Breast epithelium (tissue), 4 donors: ENCODE measurements around the gene GLI1. TPM values are rescaled to one million over a fixed set of nuclear protein-coding genes. Genes with fewer than 3 reads are reported as not detected.

Experiments used
- DNase-seq, 2 donors: peaks; one replicate each; pipeline ENCODE4 v3.0.0-alpha.2; 2019; ENCODE audit warnings: low spot score in 2 of 2
- H3K27ac ChIP-seq, 2 donors: fragments of 200-600 bp; sonication (generic) in 1 of 2; one replicate each; pipeline ENCODE4 v1.5.1; 2016 to 2019; ENCODE audit warnings: mild to moderate bottlenecking in 1 of 2
- H3K27me3 ChIP-seq, 2 donors: fragments of 200-600 bp; sonication (generic) in 1 of 2; one replicate each; pipeline versions ENCODE4 v1.5.1 to v1.6.0; 2017 to 2019; ENCODE audit warnings: control low read depth in 1 of 2, mild to moderate bottlenecking in 1 of 2
- H3K36me3 ChIP-seq: fragments of 200-600 bp; one replicate; pipeline ENCODE4 v1.5.1; 2019
- H3K4me1 ChIP-seq, 2 donors: fragments of 200-600 bp; sonication (generic); one replicate each; pipeline ENCODE4 v1.5.1; 2016 to 2019; ENCODE audit warnings: control low read depth in 1 of 2
- H3K4me3 ChIP-seq, 3 donors: fragments of 200-600 bp; sonication (generic); 1 replicate in 2 of 3; 2 replicates in 1 of 3; pipeline ENCODE4 v1.5.1; 2016 to 2019; ENCODE audit warnings: mild to moderate bottlenecking in 3 of 3, moderate library complexity in 2 of 3
- H3K9me3 ChIP-seq, 2 donors: fragments of 200-600 bp; sonication (generic) in 1 of 2; one replicate each; pipeline ENCODE4 v1.5.1; 2016 to 2019; ENCODE audit warnings: control low read depth in 1 of 2
- POLR2A ChIP-seq: fragments of 450-650 bp; IDR thresholded peaks from one replicate; pipeline ENCODE4 v1.6.1; 2016; ENCODE audit warnings: antibody characterized with exemption, mild to moderate bottlenecking, moderate library complexity
- POLR2AphosphoS5 ChIP-seq, 3 donors: sonication (generic); formaldehyde crosslinking; IDR thresholded peaks; one replicate each; pipeline ENCODE4 v1.6.1; 2017; ENCODE audit warnings: antibody characterized with exemption in 3 of 3
- intact Hi-C: fragments of 100-400 bp; cut with DNase I; formaldehyde crosslinking; loops from one replicate; pipeline ENCODE4 v1.15.1; 2023; ENCODE audit warnings: low total_unique reads
- total RNA-seq, 3 donors: library from RNA; depleted of rRNA; stranded (reverse); fragments of >200 nt; gene quantifications; one replicate each; pipeline ENCODE4 v1.1.0, GENCODE V29; 2016
- TF ChIP-seq, protein P1 (sequence below), 3 donors: fragments of 450-650 bp; IDR thresholded peaks; one replicate each; pipeline ENCODE4 v1.5.1; 2016 to 2017; ENCODE audit warnings: antibody characterized with exemption in 3 of 3, mild to moderate bottlenecking in 3 of 3, moderate library complexity in 3 of 3

GLI1 gene
- total RNA-seq, 3 donors from 2014 or later: 0.66 to 2.1 (median 1.2) TPM

DNA sequence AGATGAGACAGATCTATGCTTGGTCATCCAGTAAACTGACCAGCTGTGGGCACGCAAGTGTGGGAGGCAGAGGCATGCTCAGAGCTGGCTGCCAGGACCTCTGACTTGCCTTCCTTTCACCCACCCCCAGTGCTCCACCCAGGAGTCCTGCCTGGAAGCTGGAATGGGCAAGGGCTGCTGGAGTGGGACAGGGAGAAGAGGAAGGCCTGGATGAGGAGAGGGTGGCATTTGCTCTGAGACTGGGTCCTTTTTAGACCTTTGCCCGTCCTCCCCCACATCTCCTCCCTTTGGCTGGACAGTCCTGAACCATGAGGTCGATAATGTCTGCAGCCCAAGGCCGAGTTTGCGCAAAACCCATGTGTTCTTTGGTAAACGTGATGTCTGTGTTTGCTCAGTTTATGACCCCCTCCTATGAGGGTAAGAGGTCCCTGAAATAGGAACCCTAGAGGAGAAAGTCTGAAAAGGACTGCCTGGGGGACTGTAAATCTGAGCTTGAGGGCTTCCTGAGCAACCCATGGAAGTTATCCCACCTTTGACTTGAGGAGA lies 8.3 kb upstream of the GLI1 start:
- Histone ChIP-seq H3K4me1 (no peaks in the 10 kb centered on the region), H3K27ac (no peak overlapping the region), H3K4me3 (no peak overlapping the region), H3K9me3 (no peaks in the 10 kb centered on the region), H3K27me3 (no peaks in the 10 kb centered on the region), H3K36me3 (no peaks in the 10 kb centered on the region)
- no peak for DNase-seq
- intact Hi-C loops: no loop called here
- TF ChIP-seq POLR2A (no peak), POLR2AphosphoS5 (IDR thresholded peaks at IDR 0.05) (no peak)
- TF ChIP-seq, protein P1, sequence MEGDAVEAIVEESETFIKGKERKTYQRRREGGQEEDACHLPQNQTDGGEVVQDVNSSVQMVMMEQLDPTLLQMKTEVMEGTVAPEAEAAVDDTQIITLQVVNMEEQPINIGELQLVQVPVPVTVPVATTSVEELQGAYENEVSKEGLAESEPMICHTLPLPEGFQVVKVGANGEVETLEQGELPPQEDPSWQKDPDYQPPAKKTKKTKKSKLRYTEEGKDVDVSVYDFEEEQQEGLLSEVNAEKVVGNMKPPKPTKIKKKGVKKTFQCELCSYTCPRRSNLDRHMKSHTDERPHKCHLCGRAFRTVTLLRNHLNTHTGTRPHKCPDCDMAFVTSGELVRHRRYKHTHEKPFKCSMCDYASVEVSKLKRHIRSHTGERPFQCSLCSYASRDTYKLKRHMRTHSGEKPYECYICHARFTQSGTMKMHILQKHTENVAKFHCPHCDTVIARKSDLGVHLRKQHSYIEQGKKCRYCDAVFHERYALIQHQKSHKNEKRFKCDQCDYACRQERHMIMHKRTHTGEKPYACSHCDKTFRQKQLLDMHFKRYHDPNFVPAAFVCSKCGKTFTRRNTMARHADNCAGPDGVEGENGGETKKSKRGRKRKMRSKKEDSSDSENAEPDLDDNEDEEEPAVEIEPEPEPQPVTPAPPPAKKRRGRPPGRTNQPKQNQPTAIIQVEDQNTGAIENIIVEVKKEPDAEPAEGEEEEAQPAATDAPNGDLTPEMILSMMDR (IDR thresholded peaks at IDR 0.05): no peak

DNA sequence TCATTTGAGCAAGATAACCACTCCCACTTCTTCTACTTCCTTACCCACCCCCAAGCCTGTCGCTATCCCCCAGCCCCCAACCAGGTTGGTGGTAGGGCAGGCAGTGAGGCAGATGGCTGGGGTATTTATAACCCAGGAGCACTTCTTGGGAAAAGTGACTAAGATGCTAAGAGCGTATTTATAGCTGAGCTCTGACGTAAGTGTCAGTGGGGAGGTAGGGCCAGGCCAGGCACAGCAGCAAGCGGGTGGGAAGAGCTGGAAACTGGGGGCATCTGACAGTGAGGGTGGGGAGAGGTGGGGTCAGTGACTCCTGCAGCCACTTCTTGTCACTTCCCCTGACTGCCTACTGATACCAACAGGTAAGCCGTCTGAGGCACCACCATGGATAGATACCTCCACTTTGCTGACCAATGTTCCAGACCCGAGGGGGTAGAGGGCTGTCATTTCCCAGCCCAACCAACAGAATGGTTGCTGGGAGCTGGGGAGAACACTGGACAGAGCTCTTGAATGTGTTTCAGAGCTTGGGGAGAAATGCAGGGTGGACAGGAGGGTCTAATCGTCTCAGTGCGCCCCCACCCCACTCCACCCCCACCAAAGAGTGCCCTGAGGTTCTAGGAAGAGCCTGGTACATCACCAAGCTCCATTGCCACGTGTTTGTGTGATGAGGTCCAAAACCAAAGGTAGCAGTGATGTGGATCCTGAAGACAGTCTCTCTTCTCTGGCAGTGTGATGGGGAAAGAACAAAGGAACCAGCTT lies 7.2 kb upstream of the GLI1 start:
- TF ChIP-seq, protein P1 (IDR thresholded peaks at IDR 0.05): no peak
- TF ChIP-seq POLR2A (no peak), POLR2AphosphoS5 (IDR thresholded peaks at IDR 0.05) (no peak)
- intact Hi-C loops: no loop called here
- H3K4me1 ChIP-seq: no peaks in the 10 kb centered on the region
- DNase-seq: no peak
- H3K27ac ChIP-seq: peak overlapping the region in 1 of 2 donors; percentile 28
- H3K36me3 ChIP-seq: no peaks in the 10 kb centered on the region
- no peaks in the 10 kb centered on the region for H3K9me3 ChIP-seq
- H3K4me3 ChIP-seq: no peak overlapping the region
- H3K27me3 ChIP-seq: no peaks in the 10 kb centered on the region

DNA sequence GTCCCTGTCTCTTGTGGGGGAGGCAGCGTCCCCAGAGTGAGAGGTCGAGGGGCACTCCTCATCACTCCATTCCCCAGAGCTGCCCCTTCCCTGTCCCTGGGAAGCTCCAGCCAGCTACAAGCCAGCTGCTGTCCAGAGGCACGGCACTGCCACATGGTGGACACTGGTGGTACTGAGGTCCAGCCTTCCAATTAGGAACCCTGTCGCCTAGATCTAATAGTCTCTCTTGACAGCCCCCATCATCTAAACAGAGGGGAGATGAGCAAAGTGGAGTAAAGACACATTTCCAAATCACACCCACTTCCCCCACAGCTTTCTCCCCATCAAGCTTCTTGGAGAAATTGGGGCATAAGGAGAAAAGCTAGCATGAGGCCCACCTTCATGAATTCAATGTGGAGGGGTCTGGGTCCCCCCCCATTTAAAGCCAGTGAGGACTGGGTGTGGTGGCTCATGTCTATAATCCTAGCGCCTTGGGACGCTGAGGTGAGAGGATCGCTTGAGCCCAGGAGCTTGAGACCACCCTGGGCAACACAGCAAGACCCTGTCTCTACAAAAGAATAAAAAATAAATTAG lies 6.6 kb upstream of the GLI1 start:
- H3K27me3 ChIP-seq: no peaks in the 10 kb centered on the region
- no peak overlapping the region for H3K27ac ChIP-seq

GRCh38 chr12:57454213-57454565 lies 5.4 kb upstream of the GLI1 start:
- intact Hi-C loops: no loop called here
- H3K27me3 ChIP-seq: no peaks in the 10 kb centered on the region

More for the DNA sequence above, 6.6 kb upstream of the GLI1 start:
- H3K36me3 ChIP-seq: no peaks in the 10 kb centered on the region
- peak; percentile 45 to 75 for DNase-seq
- no peaks in the 10 kb centered on the region for H3K9me3 ChIP-seq
- no peaks in the 10 kb centered on the region for H3K4me1 ChIP-seq
- intact Hi-C loops: no loop called here
- no peak for TF ChIP-seq POLR2A
- TF ChIP-seq, protein P1 (IDR thresholded peaks at IDR 0.05): peak; percentile 51 to 90 (median 74)
- TF ChIP-seq POLR2AphosphoS5 (IDR thresholded peaks at IDR 0.05): no peak
- no peak overlapping the region for H3K4me3 ChIP-seq

More at GRCh38 chr12:57454213-57454565, 5.4 kb upstream of the GLI1 start:
- H3K4me1 ChIP-seq: no peaks in the 10 kb centered on the region
- H3K36me3 ChIP-seq: no peaks in the 10 kb centered on the region
- H3K9me3 ChIP-seq: no peaks in the 10 kb centered on the region
- no peak overlapping the region for H3K4me3 ChIP-seq
- TF ChIP-seq POLR2A: no peak
- no peak for TF ChIP-seq POLR2AphosphoS5 (IDR thresholded peaks at IDR 0.05)
- TF ChIP-seq, protein P1 (IDR thresholded peaks at IDR 0.05): no peak
- DNase-seq: no peak
- no peak overlapping the region for H3K27ac ChIP-seq
